Measurements from ENCODE around the gene SELPLG.

DNA sequence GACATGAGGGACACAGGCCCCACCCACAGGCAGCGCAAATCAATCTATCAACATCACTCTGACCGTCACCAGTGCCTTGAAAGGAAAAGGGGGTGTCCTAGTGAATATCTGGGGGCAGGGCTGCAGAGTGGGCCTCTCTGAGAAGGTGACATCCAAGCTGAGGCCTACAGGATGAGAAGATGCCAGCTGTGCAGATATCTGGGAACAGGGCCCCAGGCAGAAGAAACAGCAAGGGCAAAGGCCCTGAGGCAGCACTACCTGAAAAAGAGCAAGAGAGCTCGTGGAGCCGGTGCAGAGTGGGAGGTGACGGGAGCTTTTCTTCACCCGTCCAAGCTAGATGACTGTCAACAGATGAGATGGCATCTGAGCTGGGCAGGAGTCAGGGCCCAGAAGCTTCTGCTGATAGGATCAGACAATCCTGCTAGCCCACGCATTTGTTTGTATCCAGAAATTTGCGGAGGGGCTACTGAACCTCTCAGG lies 23.3 kb downstream of the SELPLG start:
- TF ChIP-seq, protein P1, sequence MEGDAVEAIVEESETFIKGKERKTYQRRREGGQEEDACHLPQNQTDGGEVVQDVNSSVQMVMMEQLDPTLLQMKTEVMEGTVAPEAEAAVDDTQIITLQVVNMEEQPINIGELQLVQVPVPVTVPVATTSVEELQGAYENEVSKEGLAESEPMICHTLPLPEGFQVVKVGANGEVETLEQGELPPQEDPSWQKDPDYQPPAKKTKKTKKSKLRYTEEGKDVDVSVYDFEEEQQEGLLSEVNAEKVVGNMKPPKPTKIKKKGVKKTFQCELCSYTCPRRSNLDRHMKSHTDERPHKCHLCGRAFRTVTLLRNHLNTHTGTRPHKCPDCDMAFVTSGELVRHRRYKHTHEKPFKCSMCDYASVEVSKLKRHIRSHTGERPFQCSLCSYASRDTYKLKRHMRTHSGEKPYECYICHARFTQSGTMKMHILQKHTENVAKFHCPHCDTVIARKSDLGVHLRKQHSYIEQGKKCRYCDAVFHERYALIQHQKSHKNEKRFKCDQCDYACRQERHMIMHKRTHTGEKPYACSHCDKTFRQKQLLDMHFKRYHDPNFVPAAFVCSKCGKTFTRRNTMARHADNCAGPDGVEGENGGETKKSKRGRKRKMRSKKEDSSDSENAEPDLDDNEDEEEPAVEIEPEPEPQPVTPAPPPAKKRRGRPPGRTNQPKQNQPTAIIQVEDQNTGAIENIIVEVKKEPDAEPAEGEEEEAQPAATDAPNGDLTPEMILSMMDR (IDR thresholded peaks at IDR 0.05; ENCODE audit: insufficient read depth, low read length), result no peak
- TF ChIP-seq POLR2AphosphoS5 (IDR thresholded peaks at IDR 0.05; ENCODE audit: low read depth) (no peak), GABPA (IDR thresholded peaks at IDR 0.05; ENCODE audit: low read depth) (no peak)
